Measurements from ENCODE around the gene ATP5MC3.

The ATP5MC3 gene

DNA sequence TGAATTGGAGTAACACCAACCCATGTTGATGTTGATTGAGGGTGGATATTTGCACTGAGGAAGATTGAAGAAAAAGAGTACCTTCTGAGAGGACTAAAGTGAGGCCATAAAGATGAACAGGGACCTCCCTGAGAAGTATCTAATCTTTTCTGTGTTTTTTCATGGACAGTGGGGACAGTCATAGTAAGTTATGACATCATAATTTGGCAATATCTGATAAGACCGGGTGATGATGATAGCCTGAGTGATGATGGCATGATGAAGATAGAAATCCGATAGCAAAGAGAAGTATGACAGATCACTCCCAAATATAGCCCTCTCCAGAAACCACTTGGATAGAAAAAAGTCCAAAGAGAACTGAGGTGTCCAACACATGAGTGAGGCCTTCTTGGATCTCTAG lies 2.2 kb upstream of the ATP5MC3 start:
- DNase-seq (ENCODE audit: low read depth), result no peak
- TF ChIP-seq, protein P1, sequence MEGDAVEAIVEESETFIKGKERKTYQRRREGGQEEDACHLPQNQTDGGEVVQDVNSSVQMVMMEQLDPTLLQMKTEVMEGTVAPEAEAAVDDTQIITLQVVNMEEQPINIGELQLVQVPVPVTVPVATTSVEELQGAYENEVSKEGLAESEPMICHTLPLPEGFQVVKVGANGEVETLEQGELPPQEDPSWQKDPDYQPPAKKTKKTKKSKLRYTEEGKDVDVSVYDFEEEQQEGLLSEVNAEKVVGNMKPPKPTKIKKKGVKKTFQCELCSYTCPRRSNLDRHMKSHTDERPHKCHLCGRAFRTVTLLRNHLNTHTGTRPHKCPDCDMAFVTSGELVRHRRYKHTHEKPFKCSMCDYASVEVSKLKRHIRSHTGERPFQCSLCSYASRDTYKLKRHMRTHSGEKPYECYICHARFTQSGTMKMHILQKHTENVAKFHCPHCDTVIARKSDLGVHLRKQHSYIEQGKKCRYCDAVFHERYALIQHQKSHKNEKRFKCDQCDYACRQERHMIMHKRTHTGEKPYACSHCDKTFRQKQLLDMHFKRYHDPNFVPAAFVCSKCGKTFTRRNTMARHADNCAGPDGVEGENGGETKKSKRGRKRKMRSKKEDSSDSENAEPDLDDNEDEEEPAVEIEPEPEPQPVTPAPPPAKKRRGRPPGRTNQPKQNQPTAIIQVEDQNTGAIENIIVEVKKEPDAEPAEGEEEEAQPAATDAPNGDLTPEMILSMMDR (IDR thresholded peaks at IDR 0.05; ENCODE audit: insufficient read depth, low read depth, low read length, missing control alignments), result no peak
- H3K4me3 ChIP-seq (ENCODE audit: low read depth, low read length), result no peak overlapping the region

- DNase-seq (ENCODE audit: low read depth), result no peak
- TF ChIP-seq, protein P1 (IDR thresholded peaks at IDR 0.05; ENCODE audit: insufficient read depth, low read depth, low read length, missing control alignments), result no peak
- H3K4me3 ChIP-seq (ENCODE audit: low read depth, low read length), result peak overlapping the region; percentile 82
Measured at GRCh38 chr2:175181877-175182308, 383 bp upstream of the ATP5MC3 start.

- TF ChIP-seq, protein P1 (IDR thresholded peaks at IDR 0.05; ENCODE audit: insufficient read depth, low read depth, low read length, missing control alignments), result no peak
- peak; percentile 71 for DNase-seq (ENCODE audit: low read depth)
- peak overlapping the region; percentile 82 for H3K4me3 ChIP-seq (ENCODE audit: low read depth, low read length)
Measured at GRCh38 chr2:175180701-175181103, 808 bp downstream of the ATP5MC3 start.

DNA sequence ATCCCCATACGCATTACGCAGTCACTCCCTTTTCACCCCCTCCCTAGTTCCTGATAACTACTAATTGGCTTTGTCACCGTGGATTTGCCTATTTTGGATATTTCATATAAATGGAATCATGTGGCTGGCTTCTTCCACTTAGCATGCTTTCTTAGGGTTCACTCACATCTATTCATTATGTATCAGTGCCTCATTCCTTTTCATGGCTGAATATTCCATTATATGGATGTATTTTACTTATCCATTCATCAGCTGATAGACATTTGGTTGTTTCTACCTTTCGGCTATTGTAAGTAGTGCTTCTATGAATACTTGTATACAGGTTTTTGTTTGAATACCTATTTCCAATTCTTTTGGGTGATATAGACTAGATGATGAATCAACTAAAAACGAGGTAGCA lies 4.9 kb downstream of the ATP5MC3 start:
- TF ChIP-seq, protein P1 (IDR thresholded peaks at IDR 0.05; ENCODE audit: insufficient read depth, low read depth, low read length, missing control alignments), result no peak
- DNase-seq (ENCODE audit: low read depth), result no peak
- H3K4me3 ChIP-seq (ENCODE audit: low read depth, low read length), result no peak overlapping the region

- H3K4me3 ChIP-seq (ENCODE audit: low read depth, low read length), result no peak overlapping the region
- no peak for DNase-seq (ENCODE audit: low read depth)
- TF ChIP-seq, protein P1 (IDR thresholded peaks at IDR 0.05; ENCODE audit: insufficient read depth, low read depth, low read length, missing control alignments), result no peak
Measured at GRCh38 chr2:175175896-175176295, 5.6 kb downstream of the ATP5MC3 start.

- DNase-seq (ENCODE audit: low read depth), result no peak
- TF ChIP-seq, protein P1 (IDR thresholded peaks at IDR 0.05; ENCODE audit: insufficient read depth, low read depth, low read length, missing control alignments), result no peak
- no peak overlapping the region for H3K4me3 ChIP-seq (ENCODE audit: low read depth, low read length)
Measured at GRCh38 chr2:175175320-175175719, 6.2 kb downstream of the ATP5MC3 start.

GRCh38 chr2:175170659-175171304 lies 10.7 kb downstream of the ATP5MC3 start:
- no peak for DNase-seq (ENCODE audit: low read depth)
- no peak overlapping the region for H3K4me3 ChIP-seq (ENCODE audit: low read depth, low read length)
- TF ChIP-seq, protein P1 (IDR thresholded peaks at IDR 0.05; ENCODE audit: insufficient read depth, low read depth, low read length, missing control alignments), result no peak
